GM04503 (cell line): ENCODE data around the gene RANGRF.

ENCODE experiments used
- DNase-seq: peaks from one replicate; pipeline ENCODE4 v3.0.0-alpha.2; 2012; ENCODE audit warnings: low read depth

Gene RANGRF

GRCh38 chr17:8274816-8275215, 13.7 kb upstream of the RANGRF start:
- no peak for DNase-seq

DNA sequence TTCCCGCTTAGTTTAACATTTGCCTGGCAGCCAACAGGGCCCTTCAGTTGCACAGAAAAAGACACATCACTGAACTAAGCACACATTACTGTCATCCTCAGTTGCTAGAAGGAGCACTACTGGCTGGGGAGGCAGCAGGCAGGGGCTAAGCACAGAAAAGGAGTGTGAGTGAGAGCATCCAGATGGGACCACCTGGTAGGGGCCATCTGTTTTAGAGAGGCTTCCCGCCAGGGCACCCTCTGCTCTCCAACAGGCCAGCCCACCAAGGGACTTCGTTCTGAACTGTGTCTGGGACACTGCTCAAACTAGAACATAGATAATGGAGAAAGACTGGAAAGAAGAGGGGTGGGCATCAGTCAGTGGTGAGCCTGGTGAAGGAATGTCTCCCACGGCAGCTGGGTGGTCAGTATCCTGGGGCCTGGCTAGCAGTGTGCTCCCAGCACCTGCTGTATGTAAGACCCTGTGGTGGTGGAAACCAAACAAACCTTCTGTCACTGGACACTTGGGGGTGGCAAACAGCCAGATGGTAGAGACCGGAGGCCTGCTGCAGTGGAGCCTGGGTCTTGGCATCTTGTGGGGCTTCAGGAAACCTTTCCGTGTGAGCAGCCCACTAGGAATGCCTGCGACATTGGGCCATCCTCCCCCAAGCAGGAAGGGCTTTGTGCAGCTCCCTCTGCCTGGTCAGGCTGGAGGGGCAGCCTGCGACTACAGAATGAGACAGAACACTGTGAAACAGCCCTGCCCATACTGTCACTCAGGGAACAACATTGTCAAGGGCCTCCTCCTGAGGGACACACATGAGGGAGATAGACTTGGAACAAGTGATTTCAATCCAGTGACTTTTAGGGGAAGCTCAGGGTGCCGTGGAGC, 12.8 kb upstream of the RANGRF start:
- no peak for DNase-seq

- DNase-seq = no peak
Observed at GRCh38 chr17:8277317-8277716, 11.2 kb upstream of the RANGRF start.

GRCh38 chr17:8282345-8282744, 6.1 kb upstream of the RANGRF start:
- DNase-seq = no peak

- DNase-seq = no peak
Observed at GRCh38 chr17:8283356-8283755, 5.1 kb upstream of the RANGRF start.

DNA sequence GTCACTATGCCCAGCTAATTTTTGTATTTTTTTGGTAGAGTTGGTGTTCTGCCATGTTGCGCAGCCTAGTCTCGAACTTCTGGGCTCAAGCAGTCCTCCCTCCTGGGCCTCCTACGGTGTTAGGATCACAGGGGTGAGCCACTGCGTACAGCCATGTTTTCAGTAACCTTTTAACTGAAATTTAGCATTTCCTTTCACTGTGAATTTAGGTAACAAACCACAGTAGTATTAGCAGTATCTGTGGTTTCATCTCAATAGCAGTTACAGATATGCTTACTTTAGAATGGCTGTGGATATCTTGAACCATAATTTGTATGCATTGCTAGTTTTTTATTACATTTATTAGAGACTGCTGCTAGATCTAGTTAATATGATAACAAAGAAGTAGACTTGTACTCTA, 4.3 kb upstream of the RANGRF start:
- no peak for DNase-seq

GRCh38 chr17:8285270-8286181, 2.9 kb upstream of the RANGRF start:
- no peak for DNase-seq

DNA sequence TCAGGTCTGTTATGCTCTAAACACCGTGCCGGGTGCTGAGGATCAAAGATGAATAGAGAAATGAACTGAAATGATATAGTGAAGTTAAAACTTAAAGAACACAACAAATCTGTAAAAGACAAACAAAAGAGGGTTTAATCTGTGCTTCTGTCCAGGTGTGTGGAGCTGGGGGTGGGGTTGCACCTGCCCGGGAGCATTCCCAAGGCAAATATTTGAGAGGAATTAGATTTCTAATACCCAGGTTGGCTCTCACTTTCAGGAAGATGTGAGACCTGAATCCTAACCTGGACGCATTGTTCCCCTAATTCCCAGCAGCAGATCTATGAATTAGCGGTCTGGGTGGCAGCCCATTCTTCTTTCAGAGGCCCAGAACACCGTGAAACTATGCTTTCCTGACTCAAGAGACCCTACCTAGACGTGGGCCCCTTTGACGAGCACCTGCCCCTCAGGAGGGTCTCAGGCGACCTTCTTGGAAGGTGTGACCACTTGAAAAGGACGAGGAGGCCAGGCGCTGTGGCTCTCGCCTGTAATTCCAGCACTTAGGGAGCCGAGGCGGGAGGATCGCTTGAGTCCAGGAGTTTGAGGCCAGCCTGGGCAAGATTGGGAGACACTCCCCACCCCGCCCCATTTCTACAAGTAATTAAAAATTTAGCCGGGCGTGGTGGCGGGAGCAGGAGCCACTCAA, 677 bp upstream of the RANGRF start:
- DNase-seq = no peak

- DNase-seq = no peak
Observed at GRCh38 chr17:8289103-8289397, 580 bp downstream of the RANGRF start.

DNA sequence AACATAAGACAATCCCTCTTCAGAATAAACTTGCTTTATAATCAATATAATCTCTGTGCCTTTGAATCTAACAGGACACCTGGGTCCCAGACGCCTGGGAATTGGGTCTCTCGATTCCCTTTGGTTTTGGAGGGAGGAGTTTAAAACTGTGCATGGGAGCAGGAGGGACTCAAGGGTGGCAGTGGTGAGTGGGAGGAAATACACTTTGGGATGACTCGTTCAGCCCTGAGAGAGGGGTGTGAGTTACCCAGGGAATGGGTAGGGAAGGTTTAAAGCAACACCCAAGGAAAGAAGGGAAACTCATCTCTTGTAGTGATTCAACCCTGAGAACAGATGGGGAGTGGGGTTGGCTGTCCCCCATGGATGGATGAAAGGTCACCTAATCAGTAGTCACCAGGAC, 1.6 kb downstream of the RANGRF start:
- no peak for DNase-seq

DNA sequence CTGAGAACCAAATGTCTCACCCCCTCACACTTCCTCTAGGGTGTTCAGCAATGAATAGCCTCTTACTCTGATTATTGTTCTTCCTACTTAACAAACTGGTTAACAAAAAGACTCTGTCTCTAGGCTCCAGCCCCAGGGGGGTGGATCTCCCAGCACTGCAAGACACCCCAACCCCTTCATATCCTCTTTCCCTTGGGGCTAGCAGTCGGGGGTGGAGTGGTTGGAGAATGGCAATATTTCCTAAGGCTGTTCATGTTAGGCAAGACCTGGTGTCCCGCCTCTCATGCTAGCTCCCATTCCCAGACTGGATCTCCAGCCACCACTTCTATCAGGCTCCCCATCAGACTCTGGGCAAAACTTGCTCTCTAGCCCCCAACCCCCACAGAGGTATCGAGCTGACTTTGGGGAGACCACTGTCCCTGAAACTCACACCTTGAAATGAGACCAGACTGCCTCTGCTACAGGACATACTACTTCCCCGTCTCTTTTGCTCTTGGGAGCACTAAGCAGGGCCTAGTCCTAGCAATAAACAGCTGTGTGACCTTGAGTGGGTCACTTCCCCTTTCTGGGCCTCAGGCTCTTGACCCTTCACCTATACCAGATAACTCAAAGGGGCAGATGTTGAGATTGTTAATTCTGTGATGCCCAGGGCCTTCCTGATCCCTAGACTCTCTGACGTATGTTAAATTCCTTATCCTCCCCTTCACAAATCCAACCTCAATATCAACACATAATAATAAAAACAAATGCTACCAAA, 4.3 kb downstream of the RANGRF start:
- DNase-seq = no peak

- DNase-seq = no peak
Observed at GRCh38 chr17:8294361-8294760, 5.9 kb downstream of the RANGRF start.

DNA sequence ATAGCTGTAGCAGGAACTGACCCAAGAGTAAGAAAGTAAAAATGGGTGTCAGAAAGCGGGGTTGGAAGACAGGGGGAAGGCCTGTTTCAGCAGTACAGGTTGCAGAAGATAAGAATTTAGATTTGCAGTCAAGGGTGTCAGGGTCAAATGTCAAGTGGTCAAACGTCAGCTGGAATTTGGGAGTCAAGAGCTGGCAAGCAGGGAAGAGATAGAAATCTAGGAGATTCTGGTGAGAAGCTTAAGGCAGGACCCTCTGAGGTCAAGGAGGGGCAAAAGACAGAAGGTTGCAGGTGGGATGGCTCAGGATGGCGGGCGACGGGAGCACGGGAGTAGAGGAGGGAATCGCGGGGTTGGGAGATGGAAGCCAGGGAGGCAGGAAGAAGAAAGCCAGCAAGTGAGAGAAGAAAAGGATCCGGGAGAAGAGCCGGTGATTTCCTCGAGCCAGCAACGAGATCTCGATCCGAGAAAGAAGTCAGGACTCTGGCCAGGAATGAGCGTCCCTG, 6.4 kb downstream of the RANGRF start:
- DNase-seq = no peak

DNA sequence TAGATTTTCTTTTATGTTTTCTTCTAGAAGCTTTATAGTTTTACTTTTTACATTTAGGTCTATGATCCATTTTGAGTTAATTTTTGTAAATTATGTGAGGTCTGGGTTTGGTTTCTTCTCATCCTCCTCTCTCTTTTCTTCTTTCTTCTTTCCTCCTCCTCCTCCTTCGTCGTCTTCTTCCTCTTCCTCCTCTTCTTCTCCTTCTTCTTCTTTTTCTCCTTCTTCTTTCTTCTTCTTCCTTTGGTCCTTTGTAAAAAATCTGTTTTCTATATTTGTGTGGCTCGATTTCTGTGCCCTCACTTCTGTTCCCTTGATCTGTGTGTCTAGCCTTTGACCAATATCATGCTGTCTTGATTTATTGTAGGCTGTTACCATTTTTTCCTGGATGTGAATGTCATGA, 11.8 kb downstream of the RANGRF start:
- no peak for DNase-seq

GRCh38 chr17:8300627-8301242, 12.3 kb downstream of the RANGRF start:
- DNase-seq = no peak

GRCh38 chr17:8310601-8311123, 22.2 kb downstream of the RANGRF start:
- DNase-seq = no peak

- no peak for DNase-seq
Observed at GRCh38 chr17:8311131-8311790, 22.8 kb downstream of the RANGRF start.

DNA sequence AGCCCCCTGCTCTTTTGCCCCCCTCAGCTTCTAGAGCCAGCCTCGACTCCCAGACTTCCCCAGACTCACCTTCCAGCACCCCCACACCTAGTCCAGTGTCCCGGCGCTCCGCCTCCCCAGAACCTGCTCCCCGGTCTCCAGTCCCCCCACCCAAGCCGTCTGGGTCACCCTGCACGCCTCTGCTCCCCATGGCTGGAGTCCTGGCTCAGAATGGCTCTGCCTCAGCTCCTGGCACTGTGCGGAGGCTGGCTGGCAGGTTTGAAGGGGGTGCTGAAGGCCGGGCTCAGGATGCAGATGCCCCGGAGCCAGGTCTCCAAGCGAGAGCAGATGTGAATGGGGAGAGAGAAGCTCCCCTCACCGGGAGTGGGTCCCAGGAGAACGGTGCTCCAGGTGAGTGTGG, 23.8 kb downstream of the RANGRF start:
- no peak for DNase-seq

DNA sequence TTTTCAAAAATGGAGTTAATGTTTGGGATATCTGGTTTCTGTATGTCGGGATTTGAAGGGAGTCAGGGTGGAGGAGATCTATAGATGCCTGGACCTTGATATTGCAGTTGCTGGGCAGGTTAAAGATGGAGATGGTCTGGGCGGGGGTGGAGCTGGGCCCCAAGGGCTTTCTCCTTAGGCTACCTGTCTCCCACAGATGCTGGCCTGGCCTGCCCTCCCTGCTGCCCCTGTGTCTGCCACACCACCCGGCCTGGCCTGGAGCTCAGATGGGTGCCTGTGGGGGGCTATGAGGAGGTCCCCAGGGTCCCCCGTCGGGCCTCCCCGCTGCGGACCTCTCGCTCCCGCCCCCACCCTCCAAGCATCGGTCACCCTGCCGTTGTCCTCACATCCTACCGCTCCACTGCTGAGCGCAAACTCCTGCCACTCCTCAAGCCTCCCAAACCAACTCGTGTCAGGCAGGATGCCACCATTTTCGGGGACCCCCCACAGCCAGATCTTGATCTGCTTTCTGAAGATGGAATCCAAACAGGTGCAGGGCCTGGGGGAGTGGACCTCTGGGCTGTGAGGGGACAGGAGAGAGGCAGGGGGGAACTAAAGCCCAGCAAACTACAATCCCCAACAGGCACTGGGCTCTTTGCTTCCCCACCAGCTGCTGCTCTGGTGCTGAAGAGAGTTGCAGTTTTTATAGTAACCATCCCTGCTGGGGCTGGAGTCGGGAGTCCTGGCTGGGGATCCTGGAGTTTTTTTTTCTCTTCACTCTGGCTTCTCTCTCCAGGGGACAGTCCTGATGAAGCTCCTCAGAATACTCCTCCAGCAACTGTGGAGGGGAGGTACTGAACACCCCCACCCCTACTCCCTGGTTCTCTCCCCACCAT, 24.5 kb downstream of the RANGRF start:
- DNase-seq = no peak
